AG04450 (cell line): ENCODE data around the gene GANAB. TPM values are rescaled to one million over a fixed set of nuclear protein-coding genes. Genes with fewer than 3 reads are reported as not detected.
A peak's percentile ranks its signal among the peaks of the same experiment; 100 is the strongest.
"Not testable (repeated sequence)": the region's sequence is repeated elsewhere in the genome, so short reads cannot be mapped to it uniquely, and the experiment has no call there.

Experiments
- CTCF ChIA-PET: fragments of 300-600, 350-600 bp; formaldehyde crosslinking; extraction: SDS; loops from one replicate; lab custom pipeline; 2022; ENCODE audit warnings: antibody characterized with exemption, inconsistent platforms; lab: Charles Lee
- POLR2A ChIA-PET: fragments of 350-600 bp; formaldehyde crosslinking; extraction: SDS; loops from one replicate; lab custom pipeline; 2021; ENCODE audit warnings: antibody characterized with exemption, inconsistent platforms; lab: Yijun Ruan, JAX
- DNase-seq: peaks from one replicate; pipeline ENCODE4 v3.0.0-alpha.2; 2011; ENCODE audit warnings: low read depth, low spot score
- H3K27ac ChIP-seq: one replicate; pipeline ENCODE4 v1.5.1; 2012; ENCODE audit warnings: low read depth, low read length, control low read depth
- H3K27me3 ChIP-seq: one replicate; pipeline ENCODE4 v1.6.0; 2012; ENCODE audit warnings: low read length; ENCODE audit not compliant: control insufficient read depth, insufficient read depth
- H3K4me3 ChIP-seq: 2 replicates; pipeline ENCODE4 v1.5.1; 2011; ENCODE audit warnings: mild to moderate bottlenecking, low read depth, low read length, control low read depth
- H3K9me3 ChIP-seq: 2 replicates; pipeline ENCODE4 v1.5.1; 2012; ENCODE audit warnings: low read length; ENCODE audit not compliant: control insufficient read depth, insufficient read depth
- polyA plus RNA-seq: library from polyadenylated mRNA; depleted of rRNA; stranded (reverse); fragments of >200 nt; gene quantifications from 2 replicates; pipeline ENCODE4 v1.2.3, GENCODE V29; 2011
- TF ChIP-seq, protein P1 (sequence below): IDR thresholded peaks from 2 replicates; pipeline ENCODE4 v1.5.1; 2011; ENCODE audit warnings: low read depth, low read length, control low read depth, inconsistent platforms

GANAB gene
- polyA plus RNA-seq, 1 experiment, result 369 TPM

GRCh38 chr11:62652161-62653006 is 6.0 kb upstream of the GANAB start:
- TF ChIP-seq, protein P1, sequence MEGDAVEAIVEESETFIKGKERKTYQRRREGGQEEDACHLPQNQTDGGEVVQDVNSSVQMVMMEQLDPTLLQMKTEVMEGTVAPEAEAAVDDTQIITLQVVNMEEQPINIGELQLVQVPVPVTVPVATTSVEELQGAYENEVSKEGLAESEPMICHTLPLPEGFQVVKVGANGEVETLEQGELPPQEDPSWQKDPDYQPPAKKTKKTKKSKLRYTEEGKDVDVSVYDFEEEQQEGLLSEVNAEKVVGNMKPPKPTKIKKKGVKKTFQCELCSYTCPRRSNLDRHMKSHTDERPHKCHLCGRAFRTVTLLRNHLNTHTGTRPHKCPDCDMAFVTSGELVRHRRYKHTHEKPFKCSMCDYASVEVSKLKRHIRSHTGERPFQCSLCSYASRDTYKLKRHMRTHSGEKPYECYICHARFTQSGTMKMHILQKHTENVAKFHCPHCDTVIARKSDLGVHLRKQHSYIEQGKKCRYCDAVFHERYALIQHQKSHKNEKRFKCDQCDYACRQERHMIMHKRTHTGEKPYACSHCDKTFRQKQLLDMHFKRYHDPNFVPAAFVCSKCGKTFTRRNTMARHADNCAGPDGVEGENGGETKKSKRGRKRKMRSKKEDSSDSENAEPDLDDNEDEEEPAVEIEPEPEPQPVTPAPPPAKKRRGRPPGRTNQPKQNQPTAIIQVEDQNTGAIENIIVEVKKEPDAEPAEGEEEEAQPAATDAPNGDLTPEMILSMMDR, result no peak
- Histone ChIP-seq H3K27me3 (no peaks in the 10 kb centered on the region), H3K4me3 (peak overlapping the region; percentile 82), H3K27ac (peak overlapping the region; percentile 40), H3K9me3 (no peaks in the 10 kb centered on the region)
- DNase-seq, result no peak
- ChIA-PET POLR2A (interaction anchor here (0.6 to 10.2 kb wide), 15 partner anchors 8 to 257 kb away, joined by 3 to 150 read pairs (median 4); partner anchors contain the start of genes B3GAT3, C11orf98, CSKMT and EEF1G), CTCF (no interaction called here)

DNA sequence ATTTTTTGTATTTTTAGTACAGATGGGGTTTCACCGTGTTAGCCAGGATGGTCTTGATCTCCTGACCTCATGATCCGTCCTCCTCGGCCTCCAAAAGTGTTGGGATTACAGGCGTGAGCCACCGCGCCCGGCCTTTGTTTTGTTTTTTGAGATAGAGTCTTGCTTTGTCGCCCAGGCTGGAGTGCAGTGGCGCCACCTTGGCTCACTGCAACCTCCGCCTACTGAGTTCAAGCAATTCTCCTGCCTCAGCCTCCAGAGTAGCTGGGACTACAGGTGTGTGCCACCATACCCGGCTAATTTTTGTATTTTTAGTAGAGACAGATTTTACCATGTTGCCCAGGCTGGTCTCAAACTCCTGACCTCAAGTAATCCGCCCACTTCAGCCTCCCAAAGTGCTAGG is 3.9 kb upstream of the GANAB start:
- H3K27me3 ChIP-seq, H3K27ac ChIP-seq, H3K4me3 ChIP-seq, H3K9me3 ChIP-seq, DNase-seq: not testable (repeated sequence)
- CTCF ChIA-PET, result interaction anchor here (0.6 kb wide), 1 partner anchor 30 kb away, joined by 3 read pairs; no protein-coding TSS in a partner anchor
- POLR2A ChIA-PET, result interaction anchor here (0.6 to 10.2 kb wide), 2 partner anchors 15 to 86 kb away, joined by 6 to 150 read pairs; partner anchors contain the start of genes C11orf98 and CSKMT

GRCh38 chr11:62649486-62649885 is 3.1 kb upstream of the GANAB start:
- ChIA-PET POLR2A (interaction anchor here (10.2 kb wide), 1 partner anchor 16 kb away, joined by 150 read pairs; the partner anchor contains the start of genes C11orf98 and CSKMT), CTCF (interaction anchor here (0.6 kb wide), 1 partner anchor 343 kb away, joined by 3 read pairs; no protein-coding TSS in a partner anchor)
- peaks cover 6% of the 10 kb centered on the region; the same call in 1 of the 2 replicates for H3K9me3 ChIP-seq
- TF ChIP-seq, protein P1, result no peak
- no peak for DNase-seq
- H3K27ac ChIP-seq, result no peak overlapping the region
- H3K4me3 ChIP-seq, result no peak overlapping the region
- H3K27me3 ChIP-seq, result no peaks in the 10 kb centered on the region

DNA sequence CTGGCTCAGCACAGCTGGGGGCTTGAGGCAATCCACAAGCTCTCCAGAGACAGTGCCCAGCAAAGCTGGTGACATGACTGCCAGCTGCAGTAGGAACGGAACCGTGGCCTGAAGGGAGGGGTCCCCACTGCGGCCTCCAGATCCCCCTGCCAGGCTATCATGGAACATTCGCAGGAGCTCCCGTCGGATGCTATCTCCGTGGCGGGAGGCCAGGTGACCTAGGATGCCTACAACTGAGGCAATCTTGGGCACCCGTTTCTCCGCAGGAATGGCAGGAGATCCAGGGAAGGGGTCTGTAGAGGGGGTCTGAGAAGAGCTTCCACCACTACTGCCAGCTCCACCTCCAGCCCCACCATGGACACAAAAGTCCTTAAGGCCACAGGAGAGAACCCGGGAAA is 2.6 kb upstream of the GANAB start:
- DNase-seq, result no peak
- no peak overlapping the region for H3K27ac ChIP-seq
- H3K4me3 ChIP-seq, result no peak overlapping the region
- TF ChIP-seq, protein P1, result no peak
- ChIA-PET POLR2A (interaction anchor here (0.5 to 10.2 kb wide), 3 partner anchors 17 to 120 kb away, joined by 3 to 150 read pairs (median 5); partner anchors contain the start of genes C11orf98, CSKMT and TUT1), CTCF (interaction anchor here (0.6 kb wide), 1 partner anchor 342 kb away, joined by 3 read pairs; no protein-coding TSS in a partner anchor)
- H3K27me3 ChIP-seq, result no peaks in the 10 kb centered on the region
- peaks cover 6% of the 10 kb centered on the region; the same call in 1 of the 2 replicates for H3K9me3 ChIP-seq

DNA sequence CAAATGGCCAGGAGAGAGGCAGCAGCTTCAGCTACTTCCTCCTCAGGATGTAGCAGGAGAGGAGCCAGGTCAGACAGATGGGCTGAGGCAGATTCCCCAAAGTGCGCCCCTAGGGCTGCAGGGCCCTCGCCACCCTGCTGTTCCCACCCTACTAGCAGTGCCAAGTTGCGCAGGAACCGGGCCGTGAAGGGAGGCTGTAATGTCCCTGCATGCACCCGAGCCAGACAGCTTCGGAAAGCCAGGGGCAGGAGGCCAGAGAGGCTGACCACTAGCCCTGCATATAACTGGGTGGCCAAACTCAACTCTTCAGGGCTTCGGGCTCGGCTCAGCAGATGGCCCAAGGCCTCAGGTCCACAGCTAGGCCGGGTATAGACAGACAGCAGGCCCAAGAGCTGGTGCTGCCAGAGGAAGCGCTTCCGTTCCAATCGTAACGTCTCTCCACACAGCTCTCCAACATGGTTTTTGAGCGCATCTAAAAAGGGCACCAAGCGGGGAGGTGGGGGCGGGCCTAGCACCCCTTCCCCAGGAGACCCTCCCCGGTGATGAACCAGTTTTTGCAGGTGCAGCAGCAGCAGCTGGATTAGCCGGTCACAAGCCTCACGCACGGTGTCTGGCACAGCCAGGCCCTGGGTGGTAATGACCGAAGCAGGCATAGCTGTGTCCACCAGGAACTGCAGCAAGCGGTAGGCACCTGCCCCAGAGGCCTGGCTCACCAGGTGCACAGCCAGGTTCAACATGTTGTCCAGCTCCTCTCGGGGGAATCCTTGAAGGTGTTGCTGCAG is 2.0 kb upstream of the GANAB start:
- CTCF ChIA-PET, result no interaction called here
- Histone ChIP-seq H3K27me3 (no peaks in the 10 kb centered on the region), H3K27ac (no peak overlapping the region), H3K4me3 (no peak overlapping the region), H3K9me3 (peaks cover 6% of the 10 kb centered on the region; the same call in 1 of the 2 replicates)
- TF ChIP-seq, protein P1, result no peak
- POLR2A ChIA-PET, result interaction anchor here (0.5 to 10.2 kb wide), 3 partner anchors 17 to 121 kb away, joined by 3 to 150 read pairs (median 5); partner anchors contain the start of genes C11orf98, CSKMT and TUT1
- no peak for DNase-seq
